HEK293 (cell line): ENCODE measurements around the gene PAQR7.
A peak's percentile ranks its signal among the peaks of the same experiment; 100 is the strongest.

ENCODE experiments used
- CTCF ChIA-PET: fragments of 350-600 bp; formaldehyde crosslinking; extraction: SDS; loops from one replicate; lab custom pipeline; 2021; ENCODE audit warnings: antibody characterized with exemption; lab: Yijun Ruan, JAX
- POLR2A ChIA-PET: fragments of 300-600 bp; formaldehyde crosslinking; extraction: SDS; loops from one replicate; lab custom pipeline; 2020; ENCODE audit warnings: antibody characterized with exemption, inconsistent platforms; lab: Yijun Ruan, JAX
- H3K27ac ChIP-seq: fragments of 200-500 bp; sonication (Bioruptor generic); 2 replicates; pipeline ENCODE4 v1.5.1; 2014; ENCODE audit warnings: low read depth, low read length, control low read depth, inconsistent platforms; ENCODE audit errors: extremely low read depth
- H3K36me3 ChIP-seq, 2 experiments: fragments of 200-500 bp in 1 of 2; sonication (Bioruptor generic) in 1 of 2; 1 replicate in 1 of 2; 2 replicates in 1 of 2; pipeline ENCODE4 v1.5.1; 2014 to 2017; ENCODE audit warnings: inconsistent platforms in 2 of 2, low read length in 2 of 2; ENCODE audit not compliant: control insufficient read depth in 2 of 2, insufficient read depth in 1 of 2
- H3K4me1 ChIP-seq: fragments of 200-500 bp; sonication (Bioruptor generic); 2 replicates; pipeline ENCODE4 v1.5.1; 2014; ENCODE audit warnings: mild to moderate bottlenecking, low read length, inconsistent platforms; ENCODE audit not compliant: control insufficient read depth, insufficient read depth
- H3K4me3 ChIP-seq: 2 replicates; pipeline ENCODE4 v1.5.1; 2011; ENCODE audit warnings: low read depth, mild to moderate bottlenecking, control low read depth, low read length, moderate library complexity
- H3K9me3 ChIP-seq: fragments of 200-500 bp; sonication (Bioruptor generic); 2 replicates; pipeline ENCODE4 v1.5.1; 2014; ENCODE audit warnings: low read depth, low read length, inconsistent platforms; ENCODE audit not compliant: control insufficient read depth, insufficient read depth
- BCL11A ChIP-seq: fragments of 450-650 bp; formaldehyde crosslinking; IDR thresholded peaks from 2 replicates; pipeline ENCODE4 v1.5.1; 2016; ENCODE audit warnings: low read depth, missing biosample characterization, missing genetic modification characterization
- FEZF1 ChIP-seq: fragments of 450-650 bp; formaldehyde crosslinking; IDR thresholded peaks from 2 replicates; pipeline ENCODE4 v1.5.1; 2016; ENCODE audit warnings: missing biosample characterization, missing genetic modification characterization
- GLIS2 ChIP-seq: fragments of 450-650 bp; formaldehyde crosslinking; IDR thresholded peaks from 2 replicates; pipeline ENCODE4 v1.5.1; 2016; ENCODE audit warnings: missing biosample characterization, missing genetic modification characterization
- IKZF3 ChIP-seq: fragments of 450-650 bp; IDR thresholded peaks from 2 replicates; pipeline ENCODE4 v1.5.0; 2018; ENCODE audit warnings: missing biosample characterization, mild to moderate bottlenecking, missing genetic modification characterization, moderate library complexity
- SCRT1 ChIP-seq: fragments of 450-650 bp; formaldehyde crosslinking; IDR thresholded peaks from 2 replicates; pipeline ENCODE4 v1.5.1; 2016; ENCODE audit warnings: missing biosample characterization, missing genetic modification characterization, borderline replicate concordance
- SCRT2 ChIP-seq: fragments of 450-650 bp; formaldehyde crosslinking; IDR thresholded peaks from 2 replicates; pipeline ENCODE4 v1.5.1; 2016; ENCODE audit warnings: missing biosample characterization, missing genetic modification characterization
- TRIM28 ChIP-seq: IDR thresholded peaks from 2 replicates; pipeline ENCODE4 v1.6.1; 2011; ENCODE audit warnings: low read length, control low read depth, borderline replicate concordance
- ZBTB48 ChIP-seq: fragments of 450-650 bp; formaldehyde crosslinking; IDR thresholded peaks from 2 replicates; pipeline ENCODE4 v1.5.1; 2016; ENCODE audit warnings: missing biosample characterization, missing genetic modification characterization
- ZFHX2 ChIP-seq: fragments of 450-650 bp; formaldehyde crosslinking; conservative IDR thresholded peaks from 2 replicates; pipeline ENCODE4 v1.5.1; 2016; ENCODE audit warnings: missing biosample characterization, missing genetic modification characterization
- ZIC2 ChIP-seq: fragments of 450-650 bp; formaldehyde crosslinking; IDR thresholded peaks from 2 replicates; pipeline ENCODE4 v1.5.1; 2016; ENCODE audit warnings: missing biosample characterization, missing genetic modification characterization
- ZNF10 ChIP-seq: fragments of 450-650 bp; formaldehyde crosslinking; IDR thresholded peaks from 2 replicates; pipeline ENCODE4 v1.5.1; 2017; ENCODE audit warnings: missing biosample characterization, missing genetic modification characterization
- ZNF133 ChIP-seq: fragments of 450-650 bp; formaldehyde crosslinking; IDR thresholded peaks from 2 replicates; pipeline ENCODE4 v1.5.1; 2016; ENCODE audit warnings: missing biosample characterization, missing genetic modification characterization
- ZNF140 ChIP-seq: fragments of 450-650 bp; formaldehyde crosslinking; IDR thresholded peaks from 2 replicates; pipeline ENCODE4 v1.5.1; 2016; ENCODE audit warnings: missing biosample characterization, missing genetic modification characterization
- ZNF184 ChIP-seq: fragments of 450-650 bp; IDR thresholded peaks from 2 replicates; pipeline ENCODE4 v1.5.1; 2018; ENCODE audit warnings: missing biosample characterization, mild to moderate bottlenecking, missing genetic modification characterization
- ZNF366 ChIP-seq: fragments of 450-650 bp; formaldehyde crosslinking; conservative IDR thresholded peaks from 2 replicates; pipeline ENCODE4 v1.5.1; 2016; ENCODE audit warnings: missing biosample characterization, missing genetic modification characterization
- ZNF394 ChIP-seq: fragments of 450-650 bp; formaldehyde crosslinking; IDR thresholded peaks from 2 replicates; pipeline ENCODE4 v1.5.1; 2016; ENCODE audit warnings: missing biosample characterization, missing genetic modification characterization, mild to moderate bottlenecking, moderate library complexity, borderline replicate concordance
- ZNF423 ChIP-seq: fragments of 450-650 bp; formaldehyde crosslinking; IDR thresholded peaks from 2 replicates; pipeline ENCODE4 v1.5.1; 2016; ENCODE audit warnings: missing biosample characterization, missing genetic modification characterization
- ZNF433 ChIP-seq: fragments of 450-650 bp; formaldehyde crosslinking; IDR thresholded peaks from 2 replicates; pipeline ENCODE4 v1.5.1; 2016; ENCODE audit warnings: missing biosample characterization, missing genetic modification characterization, low read depth
- ZNF513 ChIP-seq: fragments of 450-650 bp; IDR thresholded peaks from 2 replicates; pipeline ENCODE4 v1.5.1; 2018; ENCODE audit warnings: missing biosample characterization, missing genetic modification characterization
- ZNF548 ChIP-seq: fragments of 450-650 bp; formaldehyde crosslinking; IDR thresholded peaks from 2 replicates; pipeline ENCODE4 v1.5.1; 2016; ENCODE audit warnings: missing biosample characterization, missing genetic modification characterization
- ZNF571 ChIP-seq: fragments of 450-650 bp; formaldehyde crosslinking; IDR thresholded peaks from 2 replicates; pipeline ENCODE4 v1.5.0; 2017; ENCODE audit warnings: missing biosample characterization, missing genetic modification characterization
- ZNF610 ChIP-seq: fragments of 450-650 bp; formaldehyde crosslinking; IDR thresholded peaks from 2 replicates; pipeline ENCODE4 v1.5.1; 2016; ENCODE audit warnings: missing biosample characterization, missing genetic modification characterization, borderline replicate concordance
- ZNF768 ChIP-seq: fragments of 450-650 bp; formaldehyde crosslinking; IDR thresholded peaks from 2 replicates; pipeline ENCODE4 v1.5.1; 2018; ENCODE audit warnings: missing biosample characterization, mild to moderate bottlenecking, missing genetic modification characterization
- ZNF792 ChIP-seq: fragments of 450-650 bp; formaldehyde crosslinking; IDR thresholded peaks from 2 replicates; pipeline ENCODE4 v1.5.1; 2016; ENCODE audit warnings: missing biosample characterization, missing genetic modification characterization
- ZSCAN5A ChIP-seq: fragments of 450-650 bp; formaldehyde crosslinking; IDR thresholded peaks from 2 replicates; pipeline ENCODE4 v1.5.1; 2016; ENCODE audit warnings: missing biosample characterization, missing genetic modification characterization
- TF ChIP-seq, protein P1 (sequence below): fragments of 450-650 bp; IDR thresholded peaks from 2 replicates; pipeline ENCODE4 v1.5.1; 2018; ENCODE audit warnings: missing biosample characterization, mild to moderate bottlenecking, missing genetic modification characterization

Gene PAQR7

DNA sequence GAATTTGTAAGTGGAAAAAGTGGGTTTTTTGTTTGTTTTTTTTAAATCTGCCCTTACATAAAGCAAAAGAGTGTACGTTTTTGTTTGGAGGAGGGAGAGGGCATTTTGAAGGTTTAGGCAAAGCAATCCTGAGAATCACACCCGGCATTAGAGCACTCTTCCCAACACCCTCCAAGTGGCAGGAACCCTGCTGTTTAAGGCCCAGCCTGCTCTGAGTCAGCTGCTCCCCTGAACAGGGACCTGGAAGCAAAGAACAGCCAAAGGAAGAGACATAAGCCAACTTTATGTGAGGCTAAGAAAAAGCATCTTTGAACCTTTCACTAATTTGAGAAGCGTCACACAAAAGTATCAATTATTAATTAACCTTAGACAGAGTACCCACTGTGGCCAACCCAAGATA is 38.8 kb downstream of the PAQR7 start:
- POLR2A ChIA-PET: no interaction called here
- H3K9me3 ChIP-seq: no peaks in the 10 kb centered on the region
- TF ChIP-seq ZNF792 (no peak), ZNF394 (no peak), GLIS2 (tag by site-specific recombination) (no peak), ZNF433 (tag by site-specific recombination) (no peak), ZNF184 (tag by site-specific recombination) (no peak), ZNF513 (tag by site-specific recombination) (no peak), ZNF768 (tag by site-specific recombination) (no peak), ZNF423 (tag by site-specific recombination) (no peak), ZIC2 (tag by site-specific recombination) (peak; percentile 20)
- CTCF ChIA-PET: interaction anchor here (1.3 to 1.5 kb wide), 2 partner anchors 8 to 59 kb away, joined by 3 to 4 read pairs; no protein-coding TSS in a partner anchor
- H3K27ac ChIP-seq: no peak overlapping the region
- H3K4me1 ChIP-seq: no peaks in the 10 kb centered on the region
- H3K36me3 ChIP-seq: peaks cover 8 to 56% of the 10 kb centered on the region in 2 experiments; a peak in 2 of 3 replicates
- H3K4me3 ChIP-seq: no peak overlapping the region

DNA sequence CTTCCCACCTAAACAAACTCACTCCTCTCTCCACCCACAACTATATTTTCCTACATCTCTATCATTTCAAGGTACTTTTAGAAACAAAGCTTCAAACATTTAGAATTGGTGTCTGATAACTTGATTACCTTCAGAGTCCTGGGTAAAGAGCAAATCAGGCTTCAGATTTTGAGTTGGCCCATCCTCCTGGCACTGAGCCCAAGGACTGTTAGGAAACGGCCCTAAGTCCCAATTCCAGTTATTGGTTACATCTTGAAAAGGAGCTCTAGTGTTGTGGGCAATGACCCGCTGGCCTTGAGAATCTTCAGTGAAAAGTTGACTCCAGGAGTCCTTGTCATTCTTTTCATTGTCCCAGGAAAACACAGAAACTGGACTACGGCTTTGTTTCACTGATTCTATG is 40.6 kb downstream of the PAQR7 start:
- no peaks in the 10 kb centered on the region for H3K9me3 ChIP-seq
- no peak overlapping the region for H3K4me3 ChIP-seq
- H3K36me3 ChIP-seq: peaks cover 8 to 74% of the 10 kb centered on the region in 2 experiments
- POLR2A ChIA-PET: interaction anchor here (0.6 to 1.3 kb wide), 2 partner anchors 15 to 57 kb away, joined by 3 to 4 read pairs; partner anchors contain the start of gene MTFR1L
- CTCF ChIA-PET: interaction anchor here (0.7 to 1.1 kb wide), 4 partner anchors 55 to 163 kb away, joined by 3 to 4 read pairs (median 3); partner anchors contain the start of gene PAFAH2
- H3K4me1 ChIP-seq: no peaks in the 10 kb centered on the region
- no peak overlapping the region for H3K27ac ChIP-seq
- TF ChIP-seq TRIM28 (no peak), ZNF10 (tag by site-specific recombination) (no peak), BCL11A (tag by site-specific recombination) (no peak), ZNF610 (tag by site-specific recombination) (no peak), ZNF768 (tag by site-specific recombination) (no peak), ZNF548 (tag by site-specific recombination) (no peak), FEZF1 (tag by site-specific recombination) (no peak), ZNF366 (tag by site-specific recombination) (no peak), ZBTB48 (tag by site-specific recombination) (no peak), SCRT2 (no peak), IKZF3 (tag by site-specific recombination) (no peak), ZSCAN5A (tag by site-specific recombination) (no peak), SCRT1 (no peak), ZFHX2 (tag by site-specific recombination) (no peak), ZNF140 (tag by site-specific recombination) (no peak), ZNF571 (tag by site-specific recombination) (no peak), ZNF133 (tag by site-specific recombination) (no peak)
- TF ChIP-seq, protein P1, sequence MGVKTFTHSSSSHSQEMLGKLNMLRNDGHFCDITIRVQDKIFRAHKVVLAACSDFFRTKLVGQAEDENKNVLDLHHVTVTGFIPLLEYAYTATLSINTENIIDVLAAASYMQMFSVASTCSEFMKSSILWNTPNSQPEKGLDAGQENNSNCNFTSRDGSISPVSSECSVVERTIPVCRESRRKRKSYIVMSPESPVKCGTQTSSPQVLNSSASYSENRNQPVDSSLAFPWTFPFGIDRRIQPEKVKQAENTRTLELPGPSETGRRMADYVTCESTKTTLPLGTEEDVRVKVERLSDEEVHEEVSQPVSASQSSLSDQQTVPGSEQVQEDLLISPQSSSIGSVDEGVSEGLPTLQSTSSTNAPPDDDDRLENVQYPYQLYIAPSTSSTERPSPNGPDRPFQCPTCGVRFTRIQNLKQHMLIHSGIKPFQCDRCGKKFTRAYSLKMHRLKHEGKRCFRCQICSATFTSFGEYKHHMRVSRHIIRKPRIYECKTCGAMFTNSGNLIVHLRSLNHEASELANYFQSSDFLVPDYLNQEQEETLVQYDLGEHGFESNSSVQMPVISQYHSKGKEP: no peak
